ENCODE results near the gene BMAL1. TPM values are rescaled to one million over a fixed set of nuclear protein-coding genes. Genes with fewer than 3 reads are reported as not detected.

The BMAL1 gene
- total RNA-seq, 1 donor from 2014 or later = 14.8 TPM

DNA sequence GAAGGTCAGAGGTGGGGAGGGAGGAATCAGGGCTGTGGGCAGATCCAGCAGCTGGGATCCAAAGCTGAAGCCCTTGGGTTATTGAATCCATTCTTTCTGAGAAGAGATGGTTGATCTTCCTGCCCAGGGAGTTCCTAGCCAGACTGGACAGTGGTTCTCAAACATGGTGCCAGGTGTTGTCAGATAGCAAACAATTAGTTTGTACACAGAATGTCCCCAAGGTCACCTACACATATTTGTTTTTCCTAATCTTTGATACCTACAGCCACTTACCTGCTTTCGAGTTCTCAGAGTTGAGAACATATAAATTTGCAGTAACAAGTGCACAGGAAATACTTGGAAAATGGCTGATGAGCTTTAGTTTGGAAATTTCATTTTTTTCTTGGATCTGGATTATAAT lies 54.5 kb downstream of the BMAL1 start:
- no peak overlapping the region for H3K4me3 Mint-ChIP-seq (ENCODE audit: unreplicated experiment)
- H3K27me3 Mint-ChIP-seq (ENCODE audit: low read depth) = no peaks in the 10 kb centered on the region
- no peak for DNase-seq (ENCODE audit: low spot score)
- no peaks in the 10 kb centered on the region for H3K9me3 Mint-ChIP-seq (ENCODE audit: low read depth)
- TF ChIP-seq, protein P1, sequence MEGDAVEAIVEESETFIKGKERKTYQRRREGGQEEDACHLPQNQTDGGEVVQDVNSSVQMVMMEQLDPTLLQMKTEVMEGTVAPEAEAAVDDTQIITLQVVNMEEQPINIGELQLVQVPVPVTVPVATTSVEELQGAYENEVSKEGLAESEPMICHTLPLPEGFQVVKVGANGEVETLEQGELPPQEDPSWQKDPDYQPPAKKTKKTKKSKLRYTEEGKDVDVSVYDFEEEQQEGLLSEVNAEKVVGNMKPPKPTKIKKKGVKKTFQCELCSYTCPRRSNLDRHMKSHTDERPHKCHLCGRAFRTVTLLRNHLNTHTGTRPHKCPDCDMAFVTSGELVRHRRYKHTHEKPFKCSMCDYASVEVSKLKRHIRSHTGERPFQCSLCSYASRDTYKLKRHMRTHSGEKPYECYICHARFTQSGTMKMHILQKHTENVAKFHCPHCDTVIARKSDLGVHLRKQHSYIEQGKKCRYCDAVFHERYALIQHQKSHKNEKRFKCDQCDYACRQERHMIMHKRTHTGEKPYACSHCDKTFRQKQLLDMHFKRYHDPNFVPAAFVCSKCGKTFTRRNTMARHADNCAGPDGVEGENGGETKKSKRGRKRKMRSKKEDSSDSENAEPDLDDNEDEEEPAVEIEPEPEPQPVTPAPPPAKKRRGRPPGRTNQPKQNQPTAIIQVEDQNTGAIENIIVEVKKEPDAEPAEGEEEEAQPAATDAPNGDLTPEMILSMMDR (IDR thresholded peaks at IDR 0.05) = no peak
- no peak overlapping the region for H3K27ac Mint-ChIP-seq (ENCODE audit: unreplicated experiment)
- peaks cover 51% of the 10 kb centered on the region for H3K4me1 Mint-ChIP-seq (ENCODE audit: low read depth)
- peaks cover 3% of the 10 kb centered on the region for H3K36me3 Mint-ChIP-seq (ENCODE audit: low read depth)

DNA sequence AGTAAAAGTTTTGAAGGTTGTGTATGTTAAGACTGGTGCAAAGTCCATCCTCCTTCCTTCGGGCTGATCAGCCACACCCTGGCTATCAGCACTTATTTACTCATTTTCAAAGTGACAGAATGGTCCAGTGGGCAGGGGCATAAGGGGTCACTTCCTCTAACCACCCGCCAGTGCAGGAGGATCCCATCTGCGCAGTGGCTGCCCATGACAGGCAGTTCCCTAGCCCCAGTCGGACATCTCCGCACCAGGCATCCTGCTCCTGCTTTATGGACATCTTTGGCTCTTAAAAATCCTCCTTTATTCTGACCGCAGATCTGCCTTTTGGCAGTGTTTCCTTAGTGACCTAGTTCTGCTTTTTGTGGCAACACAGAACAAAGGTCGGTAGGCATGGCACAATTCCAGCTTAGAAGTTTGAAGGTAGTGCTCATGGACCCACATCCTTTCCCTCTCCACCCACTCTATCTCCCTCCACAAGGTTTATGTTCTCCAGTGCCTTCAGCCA lies 55.9 kb downstream of the BMAL1 start:
- Mint-ChIP-seq H3K9me3 (ENCODE audit: low read depth) (no peaks in the 10 kb centered on the region), H3K27me3 (ENCODE audit: low read depth) (no peaks in the 10 kb centered on the region), H3K4me1 (ENCODE audit: low read depth) (peaks cover 50% of the 10 kb centered on the region), H3K36me3 (ENCODE audit: low read depth) (no peaks in the 10 kb centered on the region), H3K27ac (ENCODE audit: unreplicated experiment) (no peak overlapping the region), H3K4me3 (ENCODE audit: unreplicated experiment) (no peak overlapping the region)
- DNase-seq (ENCODE audit: low spot score) = no peak
- TF ChIP-seq, protein P1 (IDR thresholded peaks at IDR 0.05) = no peak

DNA sequence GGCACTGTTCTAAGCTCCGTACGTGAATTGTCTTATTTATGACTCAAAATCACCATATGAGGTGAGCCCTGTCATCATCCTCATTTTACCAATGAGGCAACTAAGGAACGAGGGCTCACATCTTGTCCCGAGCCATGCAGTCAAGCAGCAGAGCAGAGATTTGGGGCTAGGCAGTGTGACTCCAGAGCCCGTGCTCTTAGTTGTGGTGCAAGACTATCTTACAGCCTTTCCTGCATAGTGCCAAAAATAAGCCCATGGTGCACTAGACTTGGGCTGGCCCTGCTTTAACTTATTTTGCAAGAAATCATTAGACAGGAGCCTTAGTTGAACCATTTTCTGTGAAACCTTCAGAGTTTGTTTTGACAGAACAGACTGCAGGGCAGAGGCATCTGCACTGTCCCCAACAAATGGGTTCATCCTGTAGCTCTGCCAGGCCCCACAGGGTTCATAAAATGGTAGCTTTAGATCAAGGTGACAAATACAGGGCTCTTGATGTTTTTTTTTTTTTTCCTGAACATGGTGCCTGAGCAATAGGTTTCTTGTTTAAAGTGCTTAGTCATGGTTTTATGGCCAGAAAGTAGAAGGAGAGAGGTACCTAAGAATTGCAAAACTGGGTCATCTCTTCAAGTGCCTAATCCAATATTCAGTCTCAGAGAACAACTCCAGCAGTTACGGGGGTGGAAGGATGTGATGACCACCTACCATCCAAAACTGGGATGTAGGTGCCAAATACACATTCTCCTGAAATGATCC lies 56.6 kb downstream of the BMAL1 start:
- Mint-ChIP-seq H3K9me3 (ENCODE audit: low read depth) (no peaks in the 10 kb centered on the region), H3K27me3 (ENCODE audit: low read depth) (no peaks in the 10 kb centered on the region), H3K36me3 (ENCODE audit: low read depth) (no peaks in the 10 kb centered on the region), H3K4me1 (ENCODE audit: low read depth) (peaks cover 57% of the 10 kb centered on the region), H3K27ac (ENCODE audit: unreplicated experiment) (no peak overlapping the region), H3K4me3 (ENCODE audit: unreplicated experiment) (no peak overlapping the region)
- no peak for DNase-seq (ENCODE audit: low spot score)
- TF ChIP-seq, protein P1 (IDR thresholded peaks at IDR 0.05) = no peak

GRCh38 chr11:13335319-13335718 lies 57.7 kb downstream of the BMAL1 start:
- TF ChIP-seq, protein P1 (IDR thresholded peaks at IDR 0.05) = peak; percentile 88
- H3K9me3 Mint-ChIP-seq (ENCODE audit: low read depth) = no peaks in the 10 kb centered on the region
- no peaks in the 10 kb centered on the region for H3K36me3 Mint-ChIP-seq (ENCODE audit: low read depth)
- no peak overlapping the region for H3K27ac Mint-ChIP-seq (ENCODE audit: unreplicated experiment)
- H3K27me3 Mint-ChIP-seq (ENCODE audit: low read depth) = no peaks in the 10 kb centered on the region
- no peak overlapping the region for H3K4me3 Mint-ChIP-seq (ENCODE audit: unreplicated experiment)
- DNase-seq (ENCODE audit: low spot score) = no peak
- peaks cover 60% of the 10 kb centered on the region for H3K4me1 Mint-ChIP-seq (ENCODE audit: low read depth)

DNA sequence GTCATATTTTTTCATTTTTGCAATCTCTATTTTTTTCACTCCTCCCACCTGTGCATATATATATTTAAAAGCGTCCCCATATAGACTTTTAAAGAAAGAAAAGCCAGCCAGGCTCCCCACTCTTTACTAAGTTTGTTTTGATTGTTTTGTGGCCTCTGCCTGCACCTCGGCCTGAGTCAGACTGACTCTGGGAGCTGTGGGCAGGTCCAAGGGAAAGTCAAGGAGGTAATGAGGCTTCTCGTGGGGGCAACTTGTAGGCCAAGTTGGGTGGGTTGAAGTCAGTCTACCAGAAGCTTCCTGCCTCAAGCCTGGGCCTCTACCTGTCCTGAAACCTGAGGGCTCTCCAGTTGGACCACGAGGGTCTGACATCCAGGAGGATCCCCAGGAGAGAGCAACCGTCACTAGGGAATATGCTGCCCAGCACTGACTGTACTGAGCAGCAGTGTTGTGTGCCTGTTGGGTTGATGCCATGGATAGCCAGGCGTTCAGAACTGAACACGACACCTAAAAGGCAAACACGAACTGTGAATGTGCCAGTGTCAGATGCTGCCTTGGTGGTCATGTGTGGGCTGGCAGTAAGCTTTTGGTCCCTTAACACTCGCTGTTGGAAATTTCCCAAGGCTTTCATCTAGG lies 58.8 kb downstream of the BMAL1 start:
- no peaks in the 10 kb centered on the region for H3K36me3 Mint-ChIP-seq (ENCODE audit: low read depth)
- peaks cover 64% of the 10 kb centered on the region for H3K4me1 Mint-ChIP-seq (ENCODE audit: low read depth)
- H3K9me3 Mint-ChIP-seq (ENCODE audit: low read depth) = no peaks in the 10 kb centered on the region
- no peak overlapping the region for H3K27ac Mint-ChIP-seq (ENCODE audit: unreplicated experiment)
- no peaks in the 10 kb centered on the region for H3K27me3 Mint-ChIP-seq (ENCODE audit: low read depth)
- DNase-seq (ENCODE audit: low spot score) = no peak
- H3K4me3 Mint-ChIP-seq (ENCODE audit: unreplicated experiment) = no peak overlapping the region
- TF ChIP-seq, protein P1 (IDR thresholded peaks at IDR 0.05) = no peak

Data from chondrocyte (in vitro differentiated cells).